Astrocyte of the hippocampus (primary cell): ENCODE data around the gene CAPG.

Experiments
- DNase-seq: peaks from one replicate; pipeline ENCODE4 v3.0.0; 2011; ENCODE audit warnings: low read depth, low spot score

The CAPG gene

DNA sequence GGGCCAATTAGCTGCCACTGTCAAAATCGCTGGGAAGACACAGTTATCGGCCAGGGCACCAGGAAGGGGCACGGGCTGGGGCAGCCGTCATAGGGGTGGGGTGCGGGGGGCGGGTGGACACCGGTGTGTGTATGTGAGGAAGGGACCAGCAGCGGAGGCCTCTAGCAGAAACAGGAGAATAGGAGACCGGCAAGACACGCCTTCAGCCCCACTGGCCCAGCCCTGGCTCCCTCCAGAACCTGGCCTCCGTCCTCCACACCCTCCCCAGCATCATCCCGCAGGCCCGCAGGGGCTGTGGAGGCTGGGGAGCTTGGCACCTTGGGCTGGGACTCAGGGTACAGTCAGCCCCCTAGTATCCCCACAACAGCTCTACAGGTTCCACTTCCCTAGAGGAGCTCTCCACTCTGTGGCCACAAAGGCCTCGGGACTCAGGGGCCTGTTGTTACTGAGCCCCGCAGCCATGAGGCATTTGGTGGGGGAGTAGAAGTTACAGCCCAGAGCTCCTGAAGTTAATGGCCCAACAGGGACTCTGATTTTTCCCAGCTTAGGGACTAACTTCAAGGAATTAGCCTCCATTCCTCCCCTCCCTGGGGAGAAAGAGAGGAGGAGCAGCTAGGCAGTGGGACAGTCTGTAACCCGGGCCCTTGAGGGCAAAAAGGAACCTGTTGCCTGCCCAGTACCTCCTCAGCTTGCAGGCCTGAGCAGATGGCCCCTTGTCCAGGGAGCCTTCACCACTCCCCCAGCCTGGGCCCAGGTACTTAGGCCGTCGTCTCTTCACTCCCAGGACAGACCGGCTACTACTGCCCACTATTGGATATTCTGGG, 28.2 kb upstream of the CAPG start:
- no peak for DNase-seq

DNA sequence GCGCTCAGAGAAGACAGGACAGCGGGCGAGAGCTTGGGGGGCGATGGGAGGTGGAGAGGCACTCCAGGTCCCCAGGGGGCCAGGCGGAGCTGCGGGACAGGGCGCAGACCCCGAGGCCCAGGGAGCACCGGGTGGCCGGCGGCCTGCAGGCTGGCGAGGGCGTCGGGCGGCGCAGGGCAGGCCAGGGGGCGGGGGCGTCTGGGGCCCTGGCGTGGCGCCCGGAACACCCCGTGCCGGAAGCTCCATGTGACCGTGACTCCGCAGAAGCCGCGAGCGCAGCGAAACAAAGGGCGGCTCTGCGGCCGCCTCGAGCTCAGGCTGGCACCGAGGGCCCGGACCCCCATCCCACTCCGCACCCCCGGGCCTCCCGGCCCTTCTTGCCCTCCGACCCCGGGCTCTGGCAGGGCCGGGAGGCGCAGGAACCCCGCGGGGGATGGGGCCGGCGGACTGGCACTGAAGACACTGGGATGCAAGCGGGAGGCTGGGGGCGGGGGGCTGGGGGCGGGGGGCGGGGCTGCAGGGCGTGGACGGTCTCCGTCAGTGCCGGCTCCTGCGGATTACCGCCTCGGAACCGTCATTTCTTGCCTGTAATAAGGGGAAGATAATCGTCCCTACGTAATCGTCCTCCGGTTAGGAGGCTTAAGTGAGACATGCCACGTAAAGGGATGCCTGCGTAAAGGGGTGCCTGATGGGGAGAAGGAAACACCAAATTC, 27.5 kb upstream of the CAPG start:
- DNase-seq = peak; percentile 94

DNA sequence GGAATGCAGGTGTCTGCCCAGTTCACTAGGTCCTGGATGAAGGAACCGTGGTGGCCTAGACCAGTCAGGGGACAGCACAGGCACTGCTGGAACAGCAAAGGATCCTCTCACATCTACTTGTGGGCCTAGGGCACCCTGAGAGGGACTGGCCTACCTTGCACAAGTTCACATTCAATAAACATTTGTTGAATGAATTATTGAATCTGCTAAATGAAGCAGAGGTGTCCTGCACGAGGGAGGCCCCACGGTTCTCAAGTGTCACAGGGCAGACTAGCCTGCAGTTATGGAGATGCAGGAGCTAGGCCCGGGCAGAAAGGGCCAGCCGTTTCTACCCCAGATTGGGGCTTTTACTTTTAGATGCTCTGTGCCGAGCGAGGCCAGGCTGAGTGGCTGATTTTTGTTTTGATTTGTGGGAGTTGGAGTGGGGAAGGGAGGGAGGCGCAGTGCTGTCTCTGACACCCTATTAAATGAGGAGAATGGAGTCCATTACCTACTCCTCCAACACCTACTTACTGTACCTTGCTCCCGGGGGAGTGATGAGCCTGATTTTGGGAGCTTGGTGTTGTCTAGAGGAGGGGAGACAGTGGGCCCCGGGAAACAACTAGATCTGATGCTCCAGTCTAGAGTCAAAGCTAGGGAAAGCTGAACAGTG, 26.8 kb upstream of the CAPG start:
- no peak for DNase-seq

DNA sequence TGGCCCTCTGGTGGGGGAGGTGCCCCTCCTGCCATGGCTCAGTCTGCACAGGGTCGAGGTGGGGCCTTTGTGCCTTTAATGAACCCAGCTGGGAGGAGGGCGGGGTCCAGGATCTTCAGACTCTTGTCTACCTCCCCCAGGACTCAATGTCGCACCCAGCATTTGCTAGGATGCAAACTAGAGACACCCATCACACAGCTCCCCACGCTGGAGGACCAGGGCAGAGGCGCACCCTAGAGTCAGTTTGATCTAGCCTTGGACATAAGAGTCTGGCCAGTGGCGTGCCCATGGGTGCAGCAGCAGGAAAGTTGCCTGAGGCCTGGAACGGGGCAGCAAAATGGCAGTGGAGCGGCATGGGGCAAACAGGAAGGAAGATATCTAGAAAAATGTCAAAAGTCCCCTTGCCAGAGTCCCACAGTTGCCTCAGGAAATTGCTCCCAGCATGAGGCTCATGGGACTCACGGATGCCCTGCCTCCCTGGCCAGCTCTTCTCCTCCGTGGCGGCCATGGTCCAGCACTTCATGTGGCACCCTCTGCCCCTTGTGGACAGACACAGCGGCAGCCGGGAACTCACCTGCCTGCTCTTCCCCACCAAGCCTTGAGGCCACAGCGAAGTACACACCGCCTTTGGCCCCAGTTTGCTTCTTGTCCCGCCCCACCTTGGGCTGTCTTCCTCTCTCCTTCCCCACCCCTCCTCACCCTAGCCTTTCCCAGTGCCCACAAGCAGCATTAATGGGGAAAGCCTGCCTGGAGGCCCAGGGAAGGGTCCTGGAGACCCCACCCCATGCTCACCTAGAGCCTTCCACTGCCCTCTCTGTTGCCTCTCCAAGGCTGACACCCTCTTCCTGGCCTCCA, 26.0 kb upstream of the CAPG start:
- no peak for DNase-seq

DNA sequence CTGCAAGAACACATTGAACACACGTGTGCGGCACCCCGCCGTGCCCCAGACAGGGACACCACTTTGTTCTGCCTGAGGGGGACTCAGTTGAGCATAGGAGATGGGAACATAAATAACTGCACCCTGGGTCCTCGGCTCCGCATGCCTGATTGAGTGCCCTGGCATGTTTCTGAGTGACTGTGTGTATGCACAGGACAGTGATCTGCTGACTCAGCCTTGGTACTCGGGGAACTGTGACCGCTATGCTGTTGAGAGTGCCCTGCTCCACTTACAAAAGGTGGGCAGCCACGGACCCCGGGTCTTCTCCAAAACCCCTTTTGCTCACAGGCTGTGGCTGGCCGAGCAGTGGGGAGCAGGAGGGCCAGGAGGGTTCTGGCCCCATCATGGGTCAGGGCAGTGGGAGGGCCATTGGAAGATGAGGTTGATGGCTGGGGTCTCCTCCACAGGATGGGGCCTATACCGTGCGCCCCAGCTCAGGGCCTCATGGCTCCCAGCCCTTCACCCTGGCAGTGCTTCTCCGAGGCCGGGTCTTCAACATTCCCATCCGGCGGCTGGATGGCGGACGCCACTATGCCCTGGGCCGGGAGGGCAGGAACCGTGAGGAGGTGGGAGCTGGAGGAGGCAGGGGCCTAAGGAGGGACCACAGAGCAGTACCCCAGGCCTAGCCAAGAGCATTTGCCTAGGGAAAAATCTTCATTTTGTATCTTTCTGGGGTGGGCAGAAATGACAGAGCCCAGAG, 25.2 kb upstream of the CAPG start:
- DNase-seq = no peak

DNA sequence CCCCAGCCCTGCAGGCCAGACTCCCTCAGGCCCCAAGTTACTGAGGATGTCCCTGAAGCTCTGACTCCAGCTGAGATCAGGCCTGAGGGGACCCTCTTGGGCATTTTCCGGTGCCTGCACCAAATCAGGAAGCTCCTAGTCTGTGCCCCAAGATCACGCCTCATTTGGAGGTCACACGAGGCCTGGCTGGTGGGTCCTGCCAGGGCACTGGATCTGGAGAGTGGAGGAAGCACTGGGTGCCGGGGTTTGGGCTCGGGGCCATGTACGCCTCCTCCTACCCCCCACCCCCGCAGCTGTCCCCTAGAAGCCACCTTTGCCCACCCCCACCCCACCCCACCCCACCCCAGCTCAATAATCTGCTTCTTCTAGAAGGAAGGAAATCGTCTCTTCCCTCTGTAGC, 24.5 kb upstream of the CAPG start:
- DNase-seq = no peak

DNA sequence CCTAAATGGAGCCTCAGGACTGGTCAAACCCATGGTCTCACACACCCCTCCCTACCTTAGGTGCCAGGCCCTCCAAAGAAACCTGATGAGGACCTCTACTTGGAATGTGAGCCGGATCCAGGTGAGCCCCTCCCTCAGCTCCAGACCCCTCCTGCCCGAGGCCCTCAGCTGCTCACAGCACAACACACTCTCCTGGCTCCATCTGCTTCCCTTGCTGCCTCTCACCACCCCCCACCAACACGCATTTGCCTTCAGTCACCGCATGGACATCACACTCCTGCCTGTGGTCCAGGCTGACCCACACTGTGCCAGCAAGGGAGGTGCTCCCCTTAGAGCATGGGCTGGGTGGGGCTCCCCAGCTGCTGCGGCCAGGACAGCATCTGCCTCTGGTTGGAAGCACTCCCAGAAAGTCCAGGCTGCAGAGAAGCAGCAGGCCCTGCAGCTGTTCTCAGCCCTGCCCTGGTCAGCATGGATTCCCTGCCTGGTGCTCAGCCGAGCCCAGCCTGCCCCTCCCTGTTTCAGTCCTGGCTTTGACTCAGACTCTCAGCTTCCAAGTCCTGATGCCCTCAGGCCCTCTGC, 23.4 kb upstream of the CAPG start:
- DNase-seq = peak; percentile 77

DNA sequence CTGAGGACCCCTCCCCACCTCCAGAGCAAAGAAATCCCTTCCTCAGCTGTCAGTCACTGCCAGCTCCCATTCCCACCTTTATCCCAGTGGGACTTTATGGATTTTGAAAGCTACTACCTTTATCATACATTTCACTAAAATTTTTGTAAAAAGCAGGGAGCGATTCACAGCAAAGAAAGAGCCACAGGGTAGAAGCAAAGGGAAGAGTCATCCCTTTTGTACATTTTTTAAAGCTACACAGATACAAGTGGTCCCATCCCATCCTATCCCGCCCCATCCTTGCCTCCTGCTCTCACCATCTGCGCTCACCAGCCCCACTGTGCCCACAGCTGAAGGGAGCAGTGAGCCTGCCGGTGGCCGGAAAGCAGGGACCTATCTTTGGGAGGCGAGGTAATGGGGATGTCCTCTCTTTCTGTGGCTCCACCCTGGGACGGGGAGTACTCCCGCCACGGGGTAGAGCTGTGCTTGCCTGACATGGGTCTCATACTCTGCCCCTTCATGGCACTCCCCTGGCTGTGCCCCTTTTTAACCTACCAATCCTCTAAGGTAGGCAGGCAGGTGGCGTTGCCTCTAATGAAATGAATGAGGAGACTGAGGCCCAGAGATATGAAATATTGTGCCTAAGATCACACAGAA, 21.5 kb upstream of the CAPG start:
- no peak for DNase-seq

DNA sequence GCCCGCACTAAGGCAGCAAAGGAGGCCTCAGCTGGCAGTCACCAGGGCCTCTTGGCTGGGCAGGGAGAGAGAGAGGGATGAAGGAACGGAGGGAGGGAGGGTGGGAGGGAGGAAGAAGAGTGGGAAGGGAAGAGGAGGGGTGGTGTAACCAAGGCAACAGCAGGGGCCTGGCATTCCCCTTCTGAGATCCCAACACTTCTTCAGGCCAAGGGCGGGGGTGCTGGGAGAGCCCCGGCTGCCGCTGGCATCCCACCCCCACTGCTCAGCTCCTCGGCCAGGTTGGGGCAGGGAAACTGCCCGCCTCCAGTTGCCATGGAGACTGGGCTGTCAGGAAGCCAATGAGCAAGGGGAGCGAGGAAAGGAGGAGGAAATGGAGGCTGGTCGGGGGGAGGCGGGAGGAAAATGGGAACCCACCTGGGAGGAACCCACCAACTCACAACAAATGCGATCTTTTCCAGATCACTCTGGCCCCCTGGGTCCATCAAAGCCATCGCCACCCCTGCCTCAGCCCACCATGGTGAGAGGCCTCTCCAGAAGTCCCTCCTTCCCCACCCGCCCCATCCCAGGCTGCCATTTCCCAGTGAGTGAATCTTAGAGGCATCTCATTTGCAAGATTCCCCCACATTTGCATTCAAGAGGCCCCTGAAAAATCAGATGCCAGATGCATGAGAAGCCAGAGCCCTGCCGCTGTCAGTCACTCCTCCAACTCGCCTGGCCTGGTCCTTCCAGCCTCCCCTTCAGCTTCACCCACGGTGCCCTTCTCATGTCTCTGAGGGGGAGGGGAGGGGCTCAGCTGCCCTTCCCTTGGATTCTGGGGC, 20.8 kb upstream of the CAPG start:
- DNase-seq = peak; percentile 93

DNA sequence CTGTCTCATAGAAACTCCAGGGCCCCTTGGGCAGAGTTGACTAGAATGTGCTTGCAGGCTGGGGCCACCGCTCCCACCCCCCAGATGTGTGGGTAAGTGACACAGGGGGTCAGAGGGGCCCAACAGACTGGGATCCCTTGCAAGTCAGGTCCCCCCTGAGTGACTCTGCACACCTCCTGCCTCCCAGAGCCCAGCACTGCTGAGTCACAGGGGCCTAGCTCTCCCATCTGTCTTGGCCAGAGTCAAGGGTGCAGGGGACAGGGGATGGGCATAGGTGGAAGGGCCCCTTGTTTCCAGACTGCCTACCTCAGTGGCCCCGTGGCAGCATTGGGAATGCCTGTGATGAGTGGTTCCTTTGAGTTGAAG, 19.7 kb upstream of the CAPG start:
- DNase-seq = no peak

DNA sequence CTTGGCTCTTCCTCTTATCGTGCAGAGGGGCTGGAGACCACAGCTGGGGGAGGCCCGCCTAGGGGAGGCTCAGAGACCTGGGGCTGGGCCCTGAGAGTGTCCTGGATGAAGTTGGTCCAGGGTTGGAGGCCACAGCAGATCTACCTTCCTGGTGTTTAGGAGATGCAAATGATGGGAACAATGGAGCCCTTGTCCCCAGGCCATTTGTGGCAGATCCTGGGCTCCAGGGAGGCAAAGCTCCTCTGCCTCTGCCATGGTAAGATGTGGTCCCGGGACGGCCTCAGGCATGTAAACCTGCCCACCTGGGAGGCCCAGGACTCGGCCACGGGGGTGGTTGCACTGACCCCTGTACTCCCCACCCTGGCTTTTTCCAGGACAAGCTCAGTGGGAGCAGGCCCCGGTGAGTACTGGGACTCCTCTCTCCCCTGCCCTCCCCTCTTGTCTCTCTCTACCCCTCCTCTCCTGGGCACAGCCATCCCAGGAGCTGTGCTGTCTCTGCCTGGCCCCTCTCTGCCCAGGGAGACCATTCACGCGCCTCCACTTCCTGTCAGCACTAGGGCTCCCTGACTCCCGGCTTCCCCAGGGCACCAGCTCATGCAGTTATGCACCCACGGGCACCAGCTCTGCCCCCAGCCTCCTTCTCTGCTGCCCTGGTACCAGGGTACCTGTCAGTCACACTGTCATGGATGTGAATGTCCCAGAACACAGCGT, 19.2 kb upstream of the CAPG start:
- DNase-seq = no peak

DNA sequence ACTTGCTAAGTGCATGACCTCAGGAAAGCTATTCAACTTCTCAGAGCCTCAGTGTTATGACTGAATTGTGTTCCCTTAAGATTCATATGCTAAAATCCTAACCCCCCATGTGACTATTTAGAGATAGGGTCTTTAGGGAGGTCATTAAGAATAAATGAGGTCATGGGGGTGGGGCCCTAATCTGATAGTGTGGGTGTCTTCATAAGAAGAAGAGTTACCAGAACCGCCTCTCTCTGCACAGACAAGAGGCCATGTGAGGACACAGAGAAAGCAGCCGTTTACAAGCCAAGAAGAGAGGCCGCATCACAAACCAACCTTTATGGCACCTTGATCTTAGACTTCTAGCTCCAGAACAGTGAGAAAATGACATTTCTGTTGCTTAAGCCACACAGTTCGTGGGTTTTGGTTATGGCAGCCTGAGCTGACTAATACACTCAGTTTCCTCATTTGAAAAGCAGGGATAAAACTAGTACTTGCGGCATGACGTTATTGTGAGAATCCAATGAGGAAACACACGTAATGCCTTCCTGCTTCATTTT, 18.2 kb upstream of the CAPG start:
- no peak for DNase-seq

DNA sequence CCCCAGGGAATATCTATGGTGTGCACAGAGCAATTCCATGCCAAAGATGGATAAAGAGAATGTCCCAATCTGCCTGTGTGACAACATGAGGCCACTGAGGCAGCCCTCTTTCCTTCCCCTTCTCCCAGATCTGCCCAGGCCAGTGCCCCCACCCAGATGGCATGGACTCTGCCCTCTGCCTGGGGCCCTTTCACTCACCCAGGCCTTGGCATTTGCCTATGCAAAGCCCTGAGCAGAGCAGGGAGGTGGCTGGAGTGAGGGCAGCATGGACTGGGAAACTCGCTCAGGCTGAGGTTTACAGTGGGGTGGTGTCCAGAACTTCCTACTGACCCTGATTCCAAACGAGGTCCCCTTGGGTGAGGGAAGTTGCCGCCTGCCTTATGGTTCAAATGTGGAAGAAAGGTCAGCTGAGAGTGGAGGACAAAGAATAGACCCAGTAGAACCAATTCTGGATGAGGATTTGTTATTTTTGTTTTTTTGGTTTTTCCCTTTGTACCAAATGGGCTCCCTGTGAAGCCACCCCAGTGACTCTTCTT, 17.2 kb upstream of the CAPG start:
- DNase-seq = no peak

DNA sequence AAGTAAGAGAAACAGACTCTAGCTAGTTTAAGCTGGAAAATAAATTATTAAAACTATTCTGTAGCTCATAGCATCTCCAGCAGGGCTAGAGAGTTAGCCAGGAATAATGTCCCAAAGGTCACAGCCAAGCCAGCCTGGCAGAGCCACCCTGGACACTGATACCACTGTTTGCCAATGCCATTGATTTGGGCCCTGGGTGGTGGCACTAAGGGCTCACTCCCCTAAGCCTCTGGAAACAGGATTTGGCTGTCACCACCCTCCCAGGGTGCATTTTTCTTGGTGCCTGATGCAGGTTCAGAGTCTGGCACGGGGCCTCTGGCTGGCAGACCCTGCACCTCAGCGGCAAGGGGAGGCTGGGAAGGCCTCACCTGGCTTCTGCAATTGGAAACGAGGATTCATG, 15.4 kb upstream of the CAPG start:
- no peak for DNase-seq

DNA sequence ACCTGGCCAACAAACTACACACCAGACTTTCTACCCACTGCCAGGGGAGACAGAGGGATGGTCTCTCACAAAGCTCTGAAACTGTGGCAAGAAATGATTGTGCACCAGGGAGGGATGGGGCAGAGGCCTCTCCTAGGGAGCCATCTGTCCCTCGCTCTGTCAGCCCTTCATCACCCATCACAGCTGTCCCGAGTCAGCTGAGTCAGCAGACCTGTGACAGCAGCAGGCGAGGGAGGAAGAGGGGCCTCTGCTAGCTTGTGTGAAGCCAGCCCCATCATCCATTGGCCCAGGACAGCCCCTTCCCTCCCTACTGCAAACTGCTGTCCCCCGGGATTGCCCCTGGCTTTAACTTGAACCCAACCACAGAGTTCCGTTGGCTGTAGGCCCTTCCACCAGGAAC, 13.4 kb upstream of the CAPG start:
- no peak for DNase-seq

DNA sequence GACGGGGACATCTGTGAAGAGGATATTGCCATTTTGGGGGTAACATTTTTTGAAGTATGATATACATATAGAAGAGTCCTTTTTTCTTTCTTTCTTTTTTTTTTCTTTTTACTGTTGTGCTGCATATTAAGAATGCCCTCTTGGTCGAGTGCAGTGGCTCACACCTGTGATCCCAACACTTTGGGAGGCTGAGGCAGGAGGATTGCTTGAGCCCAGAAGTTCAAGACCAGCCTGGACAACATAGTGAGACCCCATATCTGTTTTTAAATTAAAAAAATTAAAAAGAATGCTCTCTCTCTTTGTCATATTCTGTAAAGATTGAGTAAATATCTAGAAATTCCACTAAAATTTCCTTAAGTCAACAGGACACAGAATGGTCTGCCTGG, 11.9 kb upstream of the CAPG start:
- no peak for DNase-seq

DNA sequence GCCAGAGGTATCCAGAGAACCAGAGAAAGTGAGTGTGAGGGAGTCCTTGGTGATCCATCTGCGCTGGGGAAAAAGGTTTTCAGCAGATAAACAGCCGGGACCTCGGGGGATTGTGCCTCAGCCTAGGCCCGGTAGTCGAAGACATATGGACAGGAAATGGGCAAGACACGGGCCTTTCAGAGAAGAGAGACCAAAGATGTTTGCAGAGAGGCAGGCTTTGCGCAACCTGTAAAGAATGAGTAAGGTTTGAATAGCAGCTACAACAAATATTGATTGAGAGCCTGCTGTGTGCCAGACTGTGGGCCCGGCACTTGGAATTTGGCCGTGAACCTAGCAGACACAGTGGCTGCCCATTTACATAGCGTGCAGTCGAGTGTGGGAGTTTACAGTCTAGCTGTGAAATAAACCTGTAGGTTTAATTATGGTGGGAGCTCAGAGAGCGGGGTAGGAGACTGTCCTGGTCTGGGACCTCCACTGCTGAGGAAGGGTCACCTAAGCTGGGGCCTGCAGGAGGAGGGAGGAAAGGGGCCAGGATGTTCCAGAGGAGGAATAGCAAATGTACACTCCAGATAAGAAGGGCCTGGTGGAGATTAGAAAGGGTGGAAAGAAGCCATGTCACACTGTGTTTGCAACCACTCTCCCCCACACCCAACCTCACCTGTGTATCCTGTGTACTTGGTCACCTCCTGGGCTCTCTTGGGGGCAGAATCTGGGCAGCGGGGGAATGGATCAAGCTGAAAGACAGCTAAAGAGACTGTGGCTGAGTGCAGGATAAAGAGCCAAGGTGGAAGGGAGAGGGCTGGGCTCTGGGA, 11.3 kb upstream of the CAPG start:
- peak; percentile 82 for DNase-seq
